Endothelial cell of umbilical vein (primary cell): ENCODE data around the gene ATP6V1B1. TPM values are rescaled to one million over a fixed set of nuclear protein-coding genes. Genes with fewer than 3 reads are reported as not detected.

Experiments
- BruUV-seq: library from RNA; stranded (reverse); fragments of 400-500 nt; replicated peaks from 2 replicates; lab custom pipeline; 2021; lab: Mats Ljungman, UMichigan
- CTCF ChIA-PET: fragments of 300-600, 350-600 bp; sonication (Branson Sonifier 250); formaldehyde crosslinking; loops from one replicate; lab custom pipeline; 2021; ENCODE audit warnings: antibody characterized with exemption, inconsistent platforms; lab: Charles Lee
- POLR2A ChIA-PET: fragments of 300-600, 350-600 bp; sonication (Branson Sonifier 250); formaldehyde crosslinking; loops from one replicate; lab custom pipeline; 2021; ENCODE audit warnings: antibody characterized with exemption, inconsistent platforms; lab: Charles Lee
- DNase-seq: peaks from one replicate; pipeline ENCODE4 v3.0.0-alpha.2; 2011; ENCODE audit warnings: low read depth, low spot score
- FAIRE-seq: peaks from 2 replicates; lab custom pipeline; 2011; peaks lifted over from hg19 to GRCh38; lab: Jason Lieb, UNC
- H2AFZ ChIP-seq: 2 replicates; pipeline ENCODE4 v1.6.0; 2012; ENCODE audit warnings: low read depth, low read length, control low read depth, inconsistent platforms
- H3K27ac ChIP-seq: 2 replicates; pipeline ENCODE4 v1.5.1; 2011; ENCODE audit warnings: low read depth, mild to moderate bottlenecking, control low read depth, low read length, moderate library complexity; ENCODE audit not compliant: insufficient read depth
- H3K27me3 ChIP-seq, 2 experiments: 2 replicates each; pipeline versions ENCODE4 v1.6.0 to v1.6.1; 2011; ENCODE audit warnings: low read length in 2 of 2, mixed read lengths in 1 of 2; ENCODE audit not compliant: control insufficient read depth in 2 of 2, insufficient read depth in 2 of 2
- H3K36me3 ChIP-seq, 2 experiments: 2 replicates in 1 of 2; 3 replicates in 1 of 2; pipeline ENCODE4 v1.5.1; 2011; ENCODE audit warnings: low read length in 2 of 2, mild to moderate bottlenecking in 1 of 2, moderate library complexity in 1 of 2; ENCODE audit not compliant: control insufficient read depth in 2 of 2, insufficient read depth in 2 of 2; ENCODE audit errors: extremely low read depth in 1 of 2
- H3K4me1 ChIP-seq: 3 replicates; pipeline ENCODE4 v1.5.1; 2011; ENCODE audit warnings: mild to moderate bottlenecking, low read length; ENCODE audit not compliant: control insufficient read depth, insufficient read depth; ENCODE audit errors: extremely low read depth
- H3K4me2 ChIP-seq: 2 replicates; pipeline ENCODE4 v1.6.1; 2011; ENCODE audit warnings: low read length, control low read depth, mixed read lengths; ENCODE audit not compliant: insufficient read depth
- H3K4me3 ChIP-seq, 3 experiments: fragments of 200-600 bp in 1 of 3; sonication (generic), shearing (Covaris generic) in 1 of 3; replicated peaks in 1 of 3; 2 replicates each; pipeline ENCODE4 v1.5.1; 2011 to 2016; ENCODE audit warnings: control low read depth in 3 of 3, low read length in 3 of 3, mild to moderate bottlenecking in 2 of 3, inconsistent platforms in 1 of 3, low read depth in 1 of 3, moderate library complexity in 1 of 3; ENCODE audit not compliant: insufficient read depth in 1 of 3
- H3K79me2 ChIP-seq: 2 replicates; pipeline ENCODE4 v1.6.0; 2012; ENCODE audit warnings: low read length, inconsistent platforms; ENCODE audit not compliant: control insufficient read depth, insufficient read depth
- H3K9ac ChIP-seq: replicated peaks from 2 replicates; pipeline ENCODE3; 2011; ENCODE audit warnings: low read length, control low read depth; ENCODE audit not compliant: insufficient read depth; ENCODE audit errors: extremely low read depth
- H3K9me1 ChIP-seq: replicated peaks from 3 replicates; pipeline ENCODE4 v1.6.0; 2011; ENCODE audit warnings: mild to moderate bottlenecking, low read length; ENCODE audit not compliant: control insufficient read depth, insufficient read depth; ENCODE audit errors: extremely low read depth
- H3K9me3 ChIP-seq: replicated peaks from 2 replicates; pipeline ENCODE4 v1.5.1; 2012; ENCODE audit warnings: low read length, inconsistent platforms; ENCODE audit not compliant: control insufficient read depth, insufficient read depth
- H4K20me1 ChIP-seq: replicated peaks from 2 replicates; pipeline ENCODE3; 2011; ENCODE audit warnings: mild to moderate bottlenecking, low read length; ENCODE audit not compliant: control insufficient read depth, insufficient read depth; ENCODE audit errors: extremely low read depth
- CTCF ChIP-seq, 2 donors: IDR thresholded peaks; 1 replicate in 1 of 2; 2 replicates in 1 of 2; pipeline ENCODE4 v1.5.1; 2011; ENCODE audit warnings: low read length in 2 of 2, mild to moderate bottlenecking in 2 of 2, moderate library complexity in 2 of 2, control low read depth in 1 of 2, inconsistent platforms in 1 of 2, low read depth in 1 of 2; ENCODE audit not compliant: insufficient read depth in 1 of 2; ENCODE audit errors: extremely low read depth in 1 of 2
- EZH2 ChIP-seq: IDR thresholded peaks from 2 replicates; pipeline ENCODE4 v1.6.1; 2012; ENCODE audit warnings: borderline replicate concordance, low read depth, mild to moderate bottlenecking, moderate library complexity, low read length, inconsistent platforms; ENCODE audit not compliant: severe bottlenecking
- FOS ChIP-seq: IDR thresholded peaks from 2 replicates; pipeline ENCODE4 v1.6.1; 2011; ENCODE audit warnings: mild to moderate bottlenecking, low read length, moderate library complexity, borderline replicate concordance; ENCODE audit not compliant: insufficient read depth
- GATA2 ChIP-seq: IDR thresholded peaks from 2 replicates; pipeline ENCODE4 v1.7.0; 2011; ENCODE audit warnings: low read depth, mild to moderate bottlenecking, moderate library complexity, mixed read lengths, low read length; ENCODE audit not compliant: insufficient read length, insufficient read depth
- JUN ChIP-seq: IDR thresholded peaks from 2 replicates; pipeline ENCODE4 v1.6.1; 2011; ENCODE audit warnings: borderline replicate concordance, low read depth; ENCODE audit not compliant: insufficient read length, insufficient read depth
- MAX ChIP-seq: IDR thresholded peaks from 2 replicates; pipeline ENCODE4 v1.6.1; 2011; ENCODE audit not compliant: insufficient read depth, insufficient read length
- MYC ChIP-seq: IDR thresholded peaks from one replicate; pipeline ENCODE4 v1.6.1; 2011; ENCODE audit warnings: mild to moderate bottlenecking, low read depth, low read length
- POLR2A ChIP-seq: IDR thresholded peaks from 2 replicates; pipeline ENCODE4 v1.6.1; 2012; ENCODE audit warnings: low read depth, mild to moderate bottlenecking, control low read depth, low read length
- POLR2AphosphoS5 ChIP-seq: IDR thresholded peaks from 2 replicates; pipeline ENCODE4 v1.6.1; 2012; ENCODE audit warnings: low read depth, mild to moderate bottlenecking, control low read depth, low read length, moderate library complexity; ENCODE audit not compliant: insufficient read depth
- dilution Hi-C: fragments of 300-500 bp; cut with MboI; formaldehyde crosslinking; loops from one replicate; pipeline ENCODE4 v1.15.0; 2019; ENCODE audit warnings: low sequenced_read_pairs; ENCODE audit not compliant: extremely low pct_ligation_motif_present
- intact Hi-C: fragments of 100-400 bp; cut with micrococcal nuclease; formaldehyde crosslinking; loops from one replicate; pipeline ENCODE4 v1.10.0; 2022
- polyA plus RNA-seq, 4 experiments: library from polyadenylated mRNA; depleted of rRNA in 3 of 4; stranded (reverse) in 3 of 4; unstranded in 1 of 4; fragments of >200 nt; gene quantifications; 2 replicates each; pipeline versions ENCODE4 v1.2.1 to v1.2.3, GENCODE V29; 2011 to 2012; ENCODE audit warnings: missing spikeins in 1 of 4
- total RNA-seq: library from RNA; stranded (reverse); gene quantifications from 2 replicates; pipeline ENCODE4 v1.2.3, GENCODE V29; 2021

ATP6V1B1 gene
- total and polyA plus RNA-seq, 2 donors (not counting 3 experiments of a cell fraction or from before 2014, with no cell fraction given), result 0.77 TPM; not detected in 1

- Histone ChIP-seq H3K9me1 (no peaks in the 10 kb centered on the region), H3K4me2 (no peak overlapping the region), H3K27ac (no peak overlapping the region), H2AFZ (no peak overlapping the region), H3K27me3 (peaks cover 13 to 18% of the 10 kb centered on the region in 2 experiments), H3K4me1 (peaks cover 5% of the 10 kb centered on the region), H3K79me2 (no peaks in the 10 kb centered on the region), H3K9ac (no peak overlapping the region), H4K20me1 (no peaks in the 10 kb centered on the region), H3K4me3 (no peak overlapping the region), H3K36me3 (no peaks in the 10 kb centered on the region), H3K9me3 (no peaks in the 10 kb centered on the region)
- DNase-seq (no peak), FAIRE-seq (no peak)
- dilution Hi-C loops (no loop called here), intact Hi-C loops (no loop called here)
- BruUV-seq, result no TSS peak
- no peak for TF ChIP-seq FOS
- POLR2A ChIA-PET, result interaction anchor here (1.0 kb wide), 1 partner anchor 13 kb away, joined by 3 read pairs; no protein-coding TSS in a partner anchor
- CTCF ChIA-PET, result interaction anchor here (0.6 to 10.3 kb wide), 9 partner anchors 11 to 94 kb away, joined by 3 to 84 read pairs (median 3); no protein-coding TSS in a partner anchor
Observed at GRCh38 chr2:70960833-70961647, 25.3 kb downstream of the ATP6V1B1 start.

- no peaks in the 10 kb centered on the region for H3K79me2 ChIP-seq
- no peaks in the 10 kb centered on the region for H3K9me3 ChIP-seq
- H3K9me1 ChIP-seq, result no peaks in the 10 kb centered on the region
- TF ChIP-seq MAX (no peak), EZH2 (no peak), GATA2 (no peak), MYC (no peak), FOS (no peak), POLR2AphosphoS5 (no peak), JUN (no peak), CTCF (IDR thresholded peaks at IDR 0.05; ENCODE audit: extremely low read depth in 1 of 2, insufficient read depth in 1 of 2, low read depth in 1 of 2, low read length in 2 of 2) (no peak), POLR2A (no peak)
- dilution Hi-C loops, result no loop called here
- no peak for DNase-seq
- ChIA-PET POLR2A (interaction anchor here (1.0 kb wide), 1 partner anchor 14 kb away, joined by 3 read pairs; no protein-coding TSS in a partner anchor), CTCF (interaction anchor here (0.6 to 10.3 kb wide), 4 partner anchors 12 to 37 kb away, joined by 3 to 84 read pairs (median 4); no protein-coding TSS in a partner anchor)
- no peak overlapping the region for H2AFZ ChIP-seq
- intact Hi-C loops, result no loop called here
- H4K20me1 ChIP-seq, result no peaks in the 10 kb centered on the region
- H3K4me1 ChIP-seq, result peaks cover 5% of the 10 kb centered on the region
- H3K27me3 ChIP-seq, result peaks cover 11 to 18% of the 10 kb centered on the region in 2 experiments
- no TSS peak for BruUV-seq
- no peak overlapping the region for H3K9ac ChIP-seq
- H3K4me2 ChIP-seq, result no peak overlapping the region
- no peak for FAIRE-seq
- H3K27ac ChIP-seq, result no peak overlapping the region
- no peaks in the 10 kb centered on the region for H3K36me3 ChIP-seq
- no peak overlapping the region for H3K4me3 ChIP-seq
Observed at GRCh38 chr2:70961648-70961994, 25.9 kb downstream of the ATP6V1B1 start.
